Left lobe of liver (tissue), 2 donors: ENCODE results near the gene ULBP1. TPM values are rescaled to one million over a fixed set of nuclear protein-coding genes. Genes with fewer than 3 reads are reported as not detected.
"Not testable (repeated sequence)": the region's sequence is repeated elsewhere in the genome, so short reads cannot be mapped to it uniquely, and the experiment has no call there.

Source experiments
- ATAC-seq: fragments of 200-7000 bp; cut with Tn5 transposase; one replicate; pipeline ENCODE4 v1.9.1; 2020; ENCODE audit warnings: mild to moderate bottlenecking, moderate library complexity
- DNase-seq: peaks from one replicate; pipeline ENCODE4 v3.0.0-alpha.2; 2020; ENCODE audit warnings: low spot score
- total RNA-seq: library from RNA; stranded (reverse); gene quantifications from one replicate; pipeline ENCODE4 v1.2.1, GENCODE V29; 2021
- donor health status: DM: no; HTN: no; CAD: no; lungs with moderate emphysema.
- donor health status: DM: no; HTN: yes; CAD: no.

Gene ULBP1
- total RNA-seq, 1 donor from 2014 or later = 0.08 TPM

GRCh38 chr6:149968909-149969308 lies 5.2 kb downstream of the ULBP1 start:
- not testable (repeated sequence) for ATAC-seq, DNase-seq

- ATAC-seq (no peak), DNase-seq (no peak)
Observed at GRCh38 chr6:149969635-149970034, 5.9 kb downstream of the ULBP1 start.

- DNase-seq = not testable (repeated sequence)
Observed at GRCh38 chr6:149974394-149974793, 10.7 kb downstream of the ULBP1 start.

GRCh38 chr6:149974825-149975224 lies 11.1 kb downstream of the ULBP1 start:
- DNase-seq = no peak
- no peak for ATAC-seq

More at GRCh38 chr6:149974394-149974793, 10.7 kb downstream of the ULBP1 start:
- not testable (repeated sequence) for ATAC-seq

GRCh38 chr6:149975400-149975799 lies 11.7 kb downstream of the ULBP1 start:
- DNase-seq (no peak), ATAC-seq (no peak)

- ATAC-seq (no peak), DNase-seq (no peak)
Observed at GRCh38 chr6:149977221-149977620, 13.5 kb downstream of the ULBP1 start.

DNA sequence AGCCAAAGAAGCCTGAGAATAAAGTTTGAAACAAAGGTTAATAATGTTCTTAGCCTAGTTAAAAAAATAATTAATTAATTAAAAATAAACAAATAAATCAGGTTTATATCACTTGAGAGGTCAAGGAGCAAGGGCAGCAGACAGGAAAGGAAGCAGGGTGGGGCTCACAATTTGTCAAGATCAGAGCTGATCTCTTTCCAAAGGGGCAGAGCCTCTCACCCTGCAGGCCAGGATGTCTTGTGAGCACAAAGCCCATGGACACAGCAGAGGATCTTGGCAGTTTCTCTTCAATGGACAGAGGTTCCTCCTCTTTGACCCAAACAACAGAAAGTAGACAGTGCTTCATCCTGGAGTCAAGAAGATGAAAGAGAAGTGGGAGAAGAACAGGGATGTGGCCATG lies 14.9 kb downstream of the ULBP1 start:
- DNase-seq = no peak
- no peak for ATAC-seq

DNA sequence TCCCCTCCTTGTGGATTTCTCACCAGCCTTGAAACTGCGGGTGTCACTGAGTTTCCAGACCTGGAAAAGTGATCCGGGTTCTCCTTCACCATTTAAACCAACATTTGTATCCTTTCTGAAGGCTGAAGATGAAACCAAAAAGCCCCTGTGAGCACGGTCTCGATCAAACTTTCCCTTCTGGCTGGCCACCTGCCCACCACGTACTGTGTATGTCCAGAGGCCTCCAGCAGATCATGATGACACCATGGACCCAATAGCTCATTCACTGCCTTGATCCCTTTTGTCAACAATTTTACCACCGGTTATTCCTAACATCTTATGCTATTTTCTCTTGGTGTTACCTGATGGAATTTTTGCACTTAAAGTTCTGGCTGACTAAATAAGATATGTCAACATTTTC lies 15.6 kb downstream of the ULBP1 start:
- ATAC-seq = no peak
- no peak for DNase-seq

GRCh38 chr6:149983145-149983544 lies 19.4 kb downstream of the ULBP1 start:
- ATAC-seq (no peak), DNase-seq (no peak)

DNA sequence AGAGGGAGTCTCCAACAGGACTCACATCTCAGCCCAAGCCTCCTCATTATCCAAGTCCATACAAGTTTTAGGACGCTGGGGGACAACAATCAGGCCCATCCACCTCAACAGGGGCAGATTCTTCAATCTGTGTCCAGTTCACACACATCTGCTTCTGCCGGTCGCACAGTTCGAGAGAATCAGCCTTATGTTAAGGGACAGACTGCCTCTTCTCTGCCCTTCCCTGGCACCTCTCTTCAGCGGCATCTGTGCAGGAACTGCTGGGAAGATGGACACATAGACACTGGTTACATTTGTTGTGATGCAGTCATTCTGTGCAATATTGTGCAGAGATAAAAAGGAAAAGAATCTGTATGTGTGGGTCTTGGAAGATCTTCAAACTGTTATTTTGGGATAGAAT lies 21.0 kb downstream of the ULBP1 start:
- DNase-seq (peak; percentile 6), ATAC-seq (no peak)

DNA sequence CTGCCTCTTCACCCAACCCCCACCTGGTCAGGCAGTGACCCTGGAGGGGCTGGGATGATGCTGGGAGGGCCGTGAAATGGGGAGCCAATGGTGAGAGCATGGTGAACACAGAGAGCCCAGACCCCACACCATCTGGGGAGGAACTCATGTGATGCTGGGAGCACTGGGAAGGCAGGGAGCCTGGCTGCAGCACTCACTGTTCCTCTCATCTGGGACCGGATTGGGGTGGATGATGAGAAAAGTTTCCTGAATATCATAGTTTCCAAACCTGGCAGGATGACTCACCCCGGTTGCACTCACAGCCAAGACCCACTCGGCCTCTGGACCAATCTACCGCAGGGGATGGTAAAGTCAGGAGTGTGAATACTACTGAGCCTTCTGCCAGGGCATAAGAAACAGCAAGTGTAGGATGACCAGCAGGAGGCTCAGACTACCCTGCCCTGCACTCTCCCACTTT lies 21.8 kb downstream of the ULBP1 start:
- ATAC-seq (no peak), DNase-seq (peak; percentile 35)

GRCh38 chr6:149987602-149988107 lies 23.9 kb downstream of the ULBP1 start:
- DNase-seq (no peak), ATAC-seq (no peak)

GRCh38 chr6:149988550-149989346 lies 25.0 kb downstream of the ULBP1 start:
- no peak for ATAC-seq
- DNase-seq = peak; percentile 11

- peak; percentile 37 for DNase-seq
- no peak for ATAC-seq
Observed at GRCh38 chr6:149990212-149990660, 26.5 kb downstream of the ULBP1 start.

GRCh38 chr6:149990661-149991471 lies 27.1 kb downstream of the ULBP1 start:
- ATAC-seq (peak; percentile 25), DNase-seq (peak; percentile 40)

- DNase-seq (peak; percentile 7), ATAC-seq (peak; percentile 20)
Observed at GRCh38 chr6:149991472-149991795, 27.7 kb downstream of the ULBP1 start.

DNA sequence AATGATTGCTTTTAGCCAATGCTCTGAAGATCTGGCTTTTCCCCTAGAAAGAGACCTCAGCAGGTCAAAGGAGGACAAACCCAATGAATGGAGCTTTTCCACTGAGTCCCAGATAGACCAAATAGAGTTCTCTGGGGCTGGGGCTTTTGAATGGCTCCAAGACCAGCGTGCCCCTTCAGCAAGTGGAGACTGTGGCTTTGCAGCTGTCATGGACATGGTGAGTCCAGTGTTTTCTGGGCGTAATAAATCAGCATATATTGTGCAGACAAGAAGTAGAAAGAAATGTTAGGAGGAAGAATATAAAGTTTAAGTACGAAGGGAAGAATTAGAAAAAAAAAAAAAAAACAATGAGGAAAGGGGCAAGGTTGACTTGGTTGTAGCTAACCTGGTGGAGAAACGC lies 28.1 kb downstream of the ULBP1 start:
- DNase-seq = peak; percentile 5
- no peak for ATAC-seq

GRCh38 chr6:149995235-149995750 lies 31.6 kb downstream of the ULBP1 start:
- no peak for ATAC-seq
- DNase-seq = peak; percentile 34

- DNase-seq = no peak
- ATAC-seq = no peak
Observed at GRCh38 chr6:149995971-149996370, 32.2 kb downstream of the ULBP1 start.

- DNase-seq (no peak), ATAC-seq (no peak)
Observed at GRCh38 chr6:149999636-150000035, 35.9 kb downstream of the ULBP1 start.

DNA sequence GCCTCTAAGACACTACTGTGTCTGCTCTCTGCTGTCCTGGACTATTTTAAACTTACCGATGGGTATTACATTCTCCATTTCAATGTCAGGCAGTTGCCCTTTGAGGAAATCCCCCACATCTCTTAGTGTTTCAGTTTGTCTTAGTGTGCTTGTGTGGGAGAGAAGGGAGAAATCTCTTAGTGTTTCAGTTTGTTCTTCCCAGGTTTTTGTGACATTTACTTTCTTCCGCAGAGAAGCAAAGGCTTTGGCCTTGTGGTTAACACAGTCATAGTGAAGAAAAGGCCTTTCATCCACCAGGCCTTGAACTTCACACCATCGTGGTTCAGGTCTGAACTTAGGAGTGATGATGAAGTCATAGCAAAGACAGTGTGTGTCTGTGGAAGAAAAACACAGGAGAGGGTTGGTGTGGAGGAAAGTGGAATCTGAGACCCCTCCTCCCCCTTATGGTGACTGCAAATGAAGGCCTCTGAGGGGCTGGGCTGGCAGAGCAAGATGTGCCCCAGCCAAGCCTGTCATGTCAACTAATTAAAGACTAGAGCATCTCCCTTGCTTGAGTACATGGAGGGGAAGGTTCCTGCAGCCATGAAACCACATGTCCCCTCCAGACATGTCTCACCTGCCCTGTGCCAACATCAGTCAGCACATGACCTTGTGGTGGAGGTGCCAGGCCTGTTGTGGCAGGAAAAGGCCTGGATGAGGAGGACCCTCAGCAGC lies 37.7 kb downstream of the ULBP1 start:
- DNase-seq (no peak), ATAC-seq (no peak)
